K562 (cell line): ENCODE measurements around the gene CBX8. TPM values are rescaled to one million over a fixed set of nuclear protein-coding genes. Genes with fewer than 3 reads are reported as not detected.
A peak's percentile ranks its signal among the peaks of the same experiment; 100 is the strongest.

Experiments
- ARID1B ChIP-seq: fragments of 450-650 bp; IDR thresholded peaks from 2 replicates; pipeline ENCODE4 v1.6.1; 2016; ENCODE audit warnings: antibody characterized with exemption, mild to moderate bottlenecking, inconsistent platforms
- GABPA ChIP-seq: fragments of 200-800 bp; sonication (Bioruptor generic); conservative IDR thresholded peaks from 2 replicates; pipeline ENCODE4 v1.6.1; 2016; ENCODE audit warnings: low read depth, missing genetic modification characterization, missing compliant biosample characterization
- GATAD2A ChIP-seq: fragments of 450-650 bp; IDR thresholded peaks from 2 replicates; pipeline ENCODE4 v1.6.1; 2017
- MIER1 ChIP-seq: fragments of 450-650 bp; IDR thresholded peaks from 2 replicates; pipeline ENCODE4 v1.6.1; 2016; ENCODE audit warnings: antibody characterized with exemption, mild to moderate bottlenecking, low read depth
- POLR3A ChIP-seq: IDR thresholded peaks from 2 replicates; pipeline ENCODE4 v1.6.1; 2011; ENCODE audit warnings: borderline replicate concordance, mild to moderate bottlenecking, moderate library complexity; ENCODE audit not compliant: insufficient read length, insufficient read depth; ENCODE audit errors: extremely low read depth
- RFX1 ChIP-seq: fragments of 450-650 bp; IDR thresholded peaks from 2 replicates; pipeline ENCODE4 v1.6.1; 2016; ENCODE audit warnings: mild to moderate bottlenecking, moderate library complexity
- SMARCA4 ChIP-seq: fragments of 450-650 bp; IDR thresholded peaks from 2 replicates; pipeline ENCODE4 v1.6.1; 2016
- SREBF2 ChIP-seq: sonication (generic); formaldehyde crosslinking; IDR thresholded peaks from 2 replicates; pipeline ENCODE4 v1.4.0; 2020; ENCODE audit warnings: mild to moderate bottlenecking, missing genetic modification reagents
- TAF7 ChIP-seq: fragments of 450-650 bp; IDR thresholded peaks from 2 replicates; pipeline ENCODE4 v1.6.1; 2016; ENCODE audit warnings: missing genetic modification characterization, missing compliant biosample characterization
- ZNF740 ChIP-seq, 3 experiments: fragments of 200-800 bp in 1 of 3; sonication (Bioruptor generic) in 1 of 3; sonication (generic) in 1 of 3; formaldehyde crosslinking in 1 of 3; IDR thresholded peaks; 2 replicates each; pipeline versions ENCODE4 v1.6.1 to v1.8.0; 2016 to 2022; ENCODE audit warnings: mild to moderate bottlenecking in 2 of 3, missing compliant biosample characterization in 2 of 3, missing genetic modification characterization in 2 of 3, missing genetic modification reagents in 1 of 3
- ZNF766 ChIP-seq: fragments of 200-800 bp; sonication (Bioruptor generic); conservative IDR thresholded peaks from 2 replicates; pipeline ENCODE4 v1.6.1; 2016; ENCODE audit warnings: missing genetic modification characterization, missing compliant biosample characterization
- polyA plus RNA-seq, 8 experiments: library from polyadenylated mRNA; depleted of rRNA in 4 of 8; stranded (reverse) in 5 of 8; unstranded in 3 of 8; fragments of >200 nt; fragmentation: Nextera tagmentation in 2 of 8; fragmentation: Illumina TruSeq in 1 of 8; extraction: Ambion mirVana in 2 of 8; extraction: Trizol in 1 of 8; gene quantifications; 2 replicates each; pipeline versions ENCODE4 v1.2.1 to v1.2.3, GENCODE V29; 2011 to 2014; ENCODE audit warnings: inconsistent platforms in 1 of 8, missing spikeins in 1 of 8
- total RNA-seq, 7 experiments: library from RNA; depleted of rRNA in 6 of 7; stranded (reverse); fragments of >200 nt in 6 of 7; fragmentation: Illumina TruSeq in 2 of 7; extraction: Trizol in 2 of 7; gene quantifications; 2 replicates each; pipeline versions ENCODE4 v1.2.1 to v1.2.3, GENCODE V29; 2011 to 2021; ENCODE audit warnings: low replicate concordance in 1 of 7
- TF ChIP-seq, protein P1 (sequence below): sonication (generic); formaldehyde crosslinking; IDR thresholded peaks from 2 replicates; pipeline ENCODE4 v1.8.0; 2022; ENCODE audit warnings: mild to moderate bottlenecking, missing genetic modification reagents
- TF ChIP-seq, protein P2 (sequence below): sonication (generic); formaldehyde crosslinking; IDR thresholded peaks from 2 replicates; pipeline ENCODE4 v1.8.0; 2023; ENCODE audit warnings: mild to moderate bottlenecking, missing genetic modification reagents
- TF ChIP-seq, protein P3 (sequence below): fragments of 200-800 bp; sonication (Bioruptor generic); IDR thresholded peaks from 2 replicates; pipeline ENCODE4 v1.6.1; 2016; ENCODE audit warnings: missing genetic modification characterization, missing compliant biosample characterization

CBX8 gene
- total and polyA plus RNA-seq, 9 of the 15 experiments (the other 6 are each of a cell fraction or from before 2014, with no cell fraction given), result 0.08 to 11.9 (median 2.6) TPM

DNA sequence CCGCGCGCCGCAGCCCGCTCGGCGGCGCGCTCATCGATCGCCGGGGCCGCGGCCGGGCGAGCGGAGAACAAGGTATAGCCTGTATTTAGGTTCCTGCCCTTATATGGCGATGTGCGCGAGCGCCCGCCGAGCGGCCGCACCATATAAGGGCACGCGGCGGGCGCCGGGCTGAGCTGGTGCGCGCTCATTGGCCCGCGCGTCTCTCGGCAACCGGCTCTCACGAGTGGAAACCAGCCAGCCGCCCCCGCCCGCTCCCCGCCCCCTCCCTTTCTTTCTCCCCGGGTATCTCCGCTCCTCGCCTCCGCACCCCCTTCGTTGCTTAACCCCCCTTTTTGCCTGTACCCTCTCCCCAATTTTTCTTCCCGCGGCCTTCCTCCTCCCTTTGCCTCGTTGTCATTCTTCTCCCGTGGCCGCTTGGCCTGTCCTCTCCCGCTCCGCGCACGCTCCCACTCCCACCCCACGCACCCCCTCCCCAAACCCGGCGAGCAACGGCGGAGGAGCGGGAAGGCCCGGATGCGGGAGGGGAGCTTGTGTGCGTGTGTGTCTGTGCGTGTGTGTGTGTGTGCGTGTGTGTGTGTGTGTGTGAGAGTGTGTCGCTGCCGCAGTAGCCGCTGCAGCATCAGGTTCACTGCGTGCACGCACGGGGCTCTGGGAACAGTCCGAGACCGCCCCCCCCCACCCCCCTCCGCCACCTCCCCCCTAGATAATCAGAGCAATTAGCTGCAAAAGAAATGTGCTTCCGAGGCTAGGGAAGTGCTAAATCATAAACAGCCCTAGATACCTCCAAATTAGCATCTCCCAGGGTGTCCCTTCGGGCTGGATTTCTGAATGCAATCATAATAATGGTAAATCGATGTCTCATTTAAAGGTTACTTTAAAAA is 13.5 kb upstream of the CBX8 start (continued):
- TF ChIP-seq, protein P1, sequence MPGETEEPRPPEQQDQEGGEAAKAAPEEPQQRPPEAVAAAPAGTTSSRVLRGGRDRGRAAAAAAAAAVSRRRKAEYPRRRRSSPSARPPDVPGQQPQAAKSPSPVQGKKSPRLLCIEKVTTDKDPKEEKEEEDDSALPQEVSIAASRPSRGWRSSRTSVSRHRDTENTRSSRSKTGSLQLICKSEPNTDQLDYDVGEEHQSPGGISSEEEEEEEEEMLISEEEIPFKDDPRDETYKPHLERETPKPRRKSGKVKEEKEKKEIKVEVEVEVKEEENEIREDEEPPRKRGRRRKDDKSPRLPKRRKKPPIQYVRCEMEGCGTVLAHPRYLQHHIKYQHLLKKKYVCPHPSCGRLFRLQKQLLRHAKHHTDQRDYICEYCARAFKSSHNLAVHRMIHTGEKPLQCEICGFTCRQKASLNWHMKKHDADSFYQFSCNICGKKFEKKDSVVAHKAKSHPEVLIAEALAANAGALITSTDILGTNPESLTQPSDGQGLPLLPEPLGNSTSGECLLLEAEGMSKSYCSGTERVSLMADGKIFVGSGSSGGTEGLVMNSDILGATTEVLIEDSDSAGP (CRISPR knock-in tag), result no peak
- TF ChIP-seq ARID1B (peak; percentile 62), TAF7 (tag) (0 out of 2 replicates have a peak, but pooled peaks have one; percentile 27), GATAD2A (peak; percentile 92), POLR3A (no peak), SMARCA4 (peak; percentile 57), ZNF766 (CRISPR knock-in tag) (peak; percentile 94), ZNF740 (CRISPR knock-in tag; IDR thresholded peaks at IDR 0.05) (peak; percentile 81), ZNF740 (tag; IDR thresholded peaks at IDR 0.05) (peak in 1 of 2 experiments; percentile 85; a peak in 2 of 4 replicates), RFX1 (peak; percentile 88), GABPA (tag) (peak; percentile 46), SREBF2 (CRISPR knock-in tag) (no peak), MIER1 (no peak)
- TF ChIP-seq, protein P2, sequence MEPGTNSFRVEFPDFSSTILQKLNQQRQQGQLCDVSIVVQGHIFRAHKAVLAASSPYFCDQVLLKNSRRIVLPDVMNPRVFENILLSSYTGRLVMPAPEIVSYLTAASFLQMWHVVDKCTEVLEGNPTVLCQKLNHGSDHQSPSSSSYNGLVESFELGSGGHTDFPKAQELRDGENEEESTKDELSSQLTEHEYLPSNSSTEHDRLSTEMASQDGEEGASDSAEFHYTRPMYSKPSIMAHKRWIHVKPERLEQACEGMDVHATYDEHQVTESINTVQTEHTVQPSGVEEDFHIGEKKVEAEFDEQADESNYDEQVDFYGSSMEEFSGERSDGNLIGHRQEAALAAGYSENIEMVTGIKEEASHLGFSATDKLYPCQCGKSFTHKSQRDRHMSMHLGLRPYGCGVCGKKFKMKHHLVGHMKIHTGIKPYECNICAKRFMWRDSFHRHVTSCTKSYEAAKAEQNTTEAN, result no peak
- TF ChIP-seq, protein P3, sequence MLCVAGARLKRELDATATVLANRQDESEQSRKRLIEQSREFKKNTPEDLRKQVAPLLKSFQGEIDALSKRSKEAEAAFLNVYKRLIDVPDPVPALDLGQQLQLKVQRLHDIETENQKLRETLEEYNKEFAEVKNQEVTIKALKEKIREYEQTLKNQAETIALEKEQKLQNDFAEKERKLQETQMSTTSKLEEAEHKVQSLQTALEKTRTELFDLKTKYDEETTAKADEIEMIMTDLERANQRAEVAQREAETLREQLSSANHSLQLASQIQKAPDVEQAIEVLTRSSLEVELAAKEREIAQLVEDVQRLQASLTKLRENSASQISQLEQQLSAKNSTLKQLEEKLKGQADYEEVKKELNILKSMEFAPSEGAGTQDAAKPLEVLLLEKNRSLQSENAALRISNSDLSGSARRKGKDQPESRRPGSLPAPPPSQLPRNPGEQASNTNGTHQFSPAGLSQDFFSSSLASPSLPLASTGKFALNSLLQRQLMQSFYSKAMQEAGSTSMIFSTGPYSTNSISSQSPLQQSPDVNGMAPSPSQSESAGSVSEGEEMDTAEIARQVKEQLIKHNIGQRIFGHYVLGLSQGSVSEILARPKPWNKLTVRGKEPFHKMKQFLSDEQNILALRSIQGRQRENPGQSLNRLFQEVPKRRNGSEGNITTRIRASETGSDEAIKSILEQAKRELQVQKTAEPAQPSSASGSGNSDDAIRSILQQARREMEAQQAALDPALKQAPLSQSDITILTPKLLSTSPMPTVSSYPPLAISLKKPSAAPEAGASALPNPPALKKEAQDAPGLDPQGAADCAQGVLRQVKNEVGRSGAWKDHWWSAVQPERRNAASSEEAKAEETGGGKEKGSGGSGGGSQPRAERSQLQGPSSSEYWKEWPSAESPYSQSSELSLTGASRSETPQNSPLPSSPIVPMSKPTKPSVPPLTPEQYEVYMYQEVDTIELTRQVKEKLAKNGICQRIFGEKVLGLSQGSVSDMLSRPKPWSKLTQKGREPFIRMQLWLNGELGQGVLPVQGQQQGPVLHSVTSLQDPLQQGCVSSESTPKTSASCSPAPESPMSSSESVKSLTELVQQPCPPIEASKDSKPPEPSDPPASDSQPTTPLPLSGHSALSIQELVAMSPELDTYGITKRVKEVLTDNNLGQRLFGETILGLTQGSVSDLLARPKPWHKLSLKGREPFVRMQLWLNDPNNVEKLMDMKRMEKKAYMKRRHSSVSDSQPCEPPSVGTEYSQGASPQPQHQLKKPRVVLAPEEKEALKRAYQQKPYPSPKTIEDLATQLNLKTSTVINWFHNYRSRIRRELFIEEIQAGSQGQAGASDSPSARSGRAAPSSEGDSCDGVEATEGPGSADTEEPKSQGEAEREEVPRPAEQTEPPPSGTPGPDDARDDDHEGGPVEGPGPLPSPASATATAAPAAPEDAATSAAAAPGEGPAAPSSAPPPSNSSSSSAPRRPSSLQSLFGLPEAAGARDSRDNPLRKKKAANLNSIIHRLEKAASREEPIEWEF, result no peak; the same call in 1 of the 2 replicates
